H9 (cell line): Measurements from ENCODE around the gene SMIM32. TPM values are rescaled to one million over a fixed set of nuclear protein-coding genes. Genes with fewer than 3 reads are reported as not detected.

Experiments used
- DNase-seq: peaks from one replicate; pipeline ENCODE4 v3.0.0-alpha.2; 2017
- H2AFZ ChIP-seq: one replicate; pipeline ENCODE4 v1.6.1; 2013; ENCODE audit warnings: mild to moderate bottlenecking, low read length, control low read depth, moderate library complexity
- H2AK5ac ChIP-seq: 2 replicates; pipeline ENCODE4 v1.6.1; 2013; ENCODE audit warnings: low read length, control low read depth, mixed read lengths; ENCODE audit not compliant: insufficient read length
- H2BK120ac ChIP-seq: one replicate; pipeline ENCODE4 v1.6.1; 2013; ENCODE audit warnings: low read depth, mild to moderate bottlenecking, low read length, control low read depth, inconsistent platforms; ENCODE audit not compliant: poor library complexity, severe bottlenecking
- H2BK12ac ChIP-seq: 2 replicates; pipeline ENCODE4 v1.6.1; 2013; ENCODE audit warnings: low read length, control low read depth, mixed read lengths, low read depth; ENCODE audit not compliant: insufficient read length
- H2BK15ac ChIP-seq: 2 replicates; pipeline ENCODE4 v1.6.1; 2013; ENCODE audit warnings: low read depth, low read length, control low read depth
- H2BK20ac ChIP-seq: one replicate; pipeline ENCODE4 v1.6.1; 2013; ENCODE audit warnings: low read depth, mild to moderate bottlenecking, low read length, control low read depth, inconsistent platforms; ENCODE audit not compliant: poor library complexity, severe bottlenecking
- H2BK5ac ChIP-seq: 2 replicates; pipeline ENCODE4 v1.6.1; 2013; ENCODE audit warnings: low read length, control low read depth, mixed read lengths; ENCODE audit not compliant: insufficient read length
- H3K14ac ChIP-seq: 2 replicates; pipeline ENCODE4 v1.6.1; 2013; ENCODE audit warnings: low read length, control low read depth; ENCODE audit not compliant: insufficient read depth
- H3K18ac ChIP-seq: 2 replicates; pipeline ENCODE4 v1.6.1; 2013; ENCODE audit warnings: low read depth, mild to moderate bottlenecking, mixed read lengths, low read length, control low read depth; ENCODE audit not compliant: insufficient read length
- H3K23ac ChIP-seq: 2 replicates; pipeline ENCODE4 v1.6.1; 2013; ENCODE audit warnings: low read length, control low read depth, mixed read lengths, low read depth; ENCODE audit not compliant: insufficient read length
- H3K23me2 ChIP-seq: 2 replicates; pipeline ENCODE4 v1.6.1; 2013; ENCODE audit warnings: low read depth, mild to moderate bottlenecking, mixed read lengths, low read length, control low read depth; ENCODE audit not compliant: insufficient read length, poor library complexity, severe bottlenecking
- H3K27ac ChIP-seq: 2 replicates; pipeline ENCODE4 v1.5.1; 2013; ENCODE audit warnings: low read length, control low read depth, mixed read lengths, low read depth; ENCODE audit not compliant: insufficient read length
- H3K27me3 ChIP-seq: 2 replicates; pipeline ENCODE4 v1.6.1; 2013; ENCODE audit warnings: low read length, control low read depth, inconsistent platforms; ENCODE audit not compliant: insufficient read depth
- H3K4ac ChIP-seq: 2 replicates; pipeline ENCODE4 v1.6.1; 2013; ENCODE audit warnings: low read depth, mild to moderate bottlenecking, control low read depth, inconsistent platforms, low read length, moderate library complexity
- H3K4me1 ChIP-seq: 2 replicates; pipeline ENCODE4 v1.6.1; 2013; ENCODE audit warnings: low read length, control low read depth, inconsistent platforms; ENCODE audit not compliant: insufficient read depth
- H3K4me2 ChIP-seq: 2 replicates; pipeline ENCODE4 v1.6.1; 2013; ENCODE audit warnings: low read length, control low read depth, mixed read lengths; ENCODE audit not compliant: insufficient read length, insufficient read depth
- H3K56ac ChIP-seq: 2 replicates; pipeline ENCODE4 v1.6.1; 2013; ENCODE audit warnings: low read depth, mild to moderate bottlenecking, mixed read lengths, low read length, control low read depth; ENCODE audit not compliant: insufficient read length
- H3K79me1 ChIP-seq: 2 replicates; pipeline ENCODE4 v1.6.1; 2013; ENCODE audit warnings: low read depth, mild to moderate bottlenecking, moderate library complexity, low read length, control low read depth, inconsistent platforms; ENCODE audit not compliant: insufficient read depth, poor library complexity, severe bottlenecking
- H3K79me2 ChIP-seq: 2 replicates; pipeline ENCODE4 v1.6.1; 2013; ENCODE audit warnings: low read length, control low read depth, inconsistent platforms; ENCODE audit not compliant: insufficient read depth
- H3K9ac ChIP-seq: 2 replicates; pipeline ENCODE4 v1.6.1; 2013; ENCODE audit warnings: low read length, control low read depth, mixed read lengths; ENCODE audit not compliant: insufficient read length; ENCODE audit errors: extremely low read depth
- H3K9me3 ChIP-seq: one replicate; pipeline ENCODE4 v1.6.1; 2013; ENCODE audit warnings: low read depth, low read length, inconsistent platforms; ENCODE audit not compliant: control insufficient read depth
- H3T11ph ChIP-seq: one replicate; pipeline ENCODE4 v1.6.1; 2013; ENCODE audit warnings: mild to moderate bottlenecking, low read length, control low read depth, inconsistent platforms
- H4K20me1 ChIP-seq: one replicate; pipeline ENCODE4 v1.6.1; 2013; ENCODE audit not compliant: control insufficient read depth, insufficient read length, insufficient read depth
- H4K5ac ChIP-seq: 2 replicates; pipeline ENCODE4 v1.6.1; 2013; ENCODE audit warnings: low read depth, mild to moderate bottlenecking, mixed read lengths, low read length, control low read depth; ENCODE audit not compliant: insufficient read length
- H4K8ac ChIP-seq: replicated peaks from 2 replicates; pipeline ENCODE4 v1.6.1; 2013; ENCODE audit warnings: low read length, control low read depth, mixed read lengths, low read depth; ENCODE audit not compliant: insufficient read length
- H4K91ac ChIP-seq: 2 replicates; pipeline ENCODE4 v1.6.1; 2013; ENCODE audit warnings: low read depth, mild to moderate bottlenecking, moderate library complexity, mixed read lengths, low read length, control low read depth; ENCODE audit not compliant: insufficient read length
- H3K27ac Mint-ChIP-seq, 3 experiments: 2 replicates in 2 of 3; 3 replicates in 1 of 3; pipeline ENCODE4 v1.8.0; 2020 to 2021; ENCODE audit warnings: mixed read lengths in 3 of 3, mild to moderate bottlenecking in 1 of 3, moderate library complexity in 1 of 3
- H3K27me3 Mint-ChIP-seq: 2 replicates; pipeline ENCODE4 v1.8.0; 2021; ENCODE audit warnings: low read depth, mild to moderate bottlenecking, moderate library complexity, mixed read lengths
- H3K36me3 Mint-ChIP-seq, 3 experiments: 2 replicates in 2 of 3; 3 replicates in 1 of 3; pipeline ENCODE4 v1.8.0; 2020 to 2021; ENCODE audit warnings: low read depth in 3 of 3, mixed read lengths in 3 of 3; ENCODE audit not compliant: insufficient read depth in 1 of 3
- H3K4me1 Mint-ChIP-seq, 2 experiments: 2 replicates each; pipeline ENCODE4 v1.8.0; 2020; ENCODE audit warnings: mixed read lengths in 2 of 2
- H3K4me3 Mint-ChIP-seq, 2 experiments: 2 replicates in 1 of 2; 3 replicates in 1 of 2; pipeline ENCODE4 v1.8.0; 2020 to 2021; ENCODE audit warnings: mild to moderate bottlenecking in 2 of 2, mixed read lengths in 2 of 2, moderate library complexity in 1 of 2
- H3K9me3 Mint-ChIP-seq, 2 experiments: 2 replicates in 1 of 2; 3 replicates in 1 of 2; pipeline ENCODE4 v1.8.0; 2020; ENCODE audit warnings: mild to moderate bottlenecking in 2 of 2, mixed read lengths in 2 of 2, moderate library complexity in 1 of 2
- CTCF ChIP-seq: fragments of 200-600 bp; sonication (generic); conservative IDR thresholded peaks from 3 replicates; pipeline ENCODE4 v1.8.0; 2021; ENCODE audit warnings: antibody characterized with exemption, mild to moderate bottlenecking
- WGBS: extraction: QIAGEN DNeasy Blood & Tissue Kit; methylation state at CpG from one replicate; pipeline ENCODE4 v1.1.7; 2013; ENCODE audit warnings: missing lambda C conversion rate, low lambda C conversion rate, mixed read lengths; ENCODE audit not compliant: insufficient read length; ENCODE audit errors: extremely low coverage; 5-methylcytosine and 5-hydroxymethylcytosine counted together
- total RNA-seq: library from RNA; stranded (reverse); gene quantifications from 2 replicates; pipeline ENCODE4 v1.2.1, GENCODE V29; 2021

Gene SMIM32
- total RNA-seq, 1 experiment from 2014 or later = not detected

- H3K27ac ChIP-seq = no peak overlapping the region
- no peak overlapping the region for H4K8ac ChIP-seq
- H3T11ph ChIP-seq = no peak overlapping the region
- no peaks in the 10 kb centered on the region for H3K9me3 Mint-ChIP-seq
- H2AFZ ChIP-seq = no peak overlapping the region
- no peaks in the 10 kb centered on the region for H3K27me3 ChIP-seq
- H3K79me1 ChIP-seq = peaks cover 7% of the 10 kb centered on the region
- H2BK120ac ChIP-seq = no peak overlapping the region
- no peaks in the 10 kb centered on the region for H3K23me2 ChIP-seq
- no peak overlapping the region for H2BK15ac ChIP-seq
- H2BK12ac ChIP-seq = no peak overlapping the region
- H3K4me1 Mint-ChIP-seq = peaks cover 17 to 18% of the 10 kb centered on the region in 2 experiments
- no peaks in the 10 kb centered on the region for H4K20me1 ChIP-seq
- peaks cover 12 to 18% (median 15%) of the 10 kb centered on the region in 3 experiments for H3K36me3 Mint-ChIP-seq
- no peak overlapping the region for H3K4me2 ChIP-seq
- H2BK20ac ChIP-seq = no peak overlapping the region
- no peaks in the 10 kb centered on the region for H3K27me3 Mint-ChIP-seq
- WGBS = no CpG with 5 or more reads among the region's 1 CpG
- H2BK5ac ChIP-seq = no peak overlapping the region
- no peak overlapping the region for H3K4ac ChIP-seq
- no peak overlapping the region for H3K56ac ChIP-seq
- no peak overlapping the region for H4K5ac ChIP-seq
- H3K27ac Mint-ChIP-seq = no peak overlapping the region
- DNase-seq = no peak
- no peak overlapping the region for H3K14ac ChIP-seq
- no peaks in the 10 kb centered on the region; the same call in 1 of the 2 replicates for H3K79me2 ChIP-seq
- no peak overlapping the region for H3K23ac ChIP-seq
- no peak overlapping the region for H3K18ac ChIP-seq
- no peak overlapping the region for H3K4me3 Mint-ChIP-seq
- H4K91ac ChIP-seq = no peak overlapping the region
- no peak overlapping the region for H3K9ac ChIP-seq
- no peaks in the 10 kb centered on the region for H3K9me3 ChIP-seq
- no peak overlapping the region for H2AK5ac ChIP-seq
- no peaks in the 10 kb centered on the region for H3K4me1 ChIP-seq
- TF ChIP-seq CTCF = no peak
Observed at GRCh38 chr5:136149891-136150290, 43.1 kb downstream of the SMIM32 start.
